Endothelial cell of umbilical vein (primary cell): ENCODE measurements around the gene PLEKHA7.

ENCODE experiments used
- CTCF ChIP-seq, 2 donors: IDR thresholded peaks; 1 replicate in 1 of 2; 2 replicates in 1 of 2; pipeline ENCODE4 v1.5.1; 2011; ENCODE audit warnings: low read length in 2 of 2, mild to moderate bottlenecking in 2 of 2, moderate library complexity in 2 of 2, control low read depth in 1 of 2, inconsistent platforms in 1 of 2, low read depth in 1 of 2; ENCODE audit not compliant: insufficient read depth in 1 of 2; ENCODE audit errors: extremely low read depth in 1 of 2
- EZH2 ChIP-seq: IDR thresholded peaks from 2 replicates; pipeline ENCODE4 v1.6.1; 2012; ENCODE audit warnings: borderline replicate concordance, low read depth, mild to moderate bottlenecking, moderate library complexity, low read length, inconsistent platforms; ENCODE audit not compliant: severe bottlenecking
- MAX ChIP-seq: IDR thresholded peaks from 2 replicates; pipeline ENCODE4 v1.6.1; 2011; ENCODE audit not compliant: insufficient read depth, insufficient read length
- MYC ChIP-seq: IDR thresholded peaks from one replicate; pipeline ENCODE4 v1.6.1; 2011; ENCODE audit warnings: mild to moderate bottlenecking, low read depth, low read length
- POLR2A ChIP-seq: IDR thresholded peaks from 2 replicates; pipeline ENCODE4 v1.6.1; 2012; ENCODE audit warnings: low read depth, mild to moderate bottlenecking, control low read depth, low read length
- POLR2AphosphoS5 ChIP-seq: IDR thresholded peaks from 2 replicates; pipeline ENCODE4 v1.6.1; 2012; ENCODE audit warnings: low read depth, mild to moderate bottlenecking, control low read depth, low read length, moderate library complexity; ENCODE audit not compliant: insufficient read depth

GRCh38 chr11:16832193-16832539 lies 182.0 kb downstream of the PLEKHA7 start:
- TF ChIP-seq CTCF (IDR thresholded peaks at IDR 0.05; ENCODE audit: extremely low read depth in 1 of 2, insufficient read depth in 1 of 2, low read depth in 1 of 2, low read length in 2 of 2): no peak
- TF ChIP-seq MAX: no peak
- TF ChIP-seq POLR2A: no peak
- TF ChIP-seq EZH2: no peak
- no peak for TF ChIP-seq MYC
- no peak for TF ChIP-seq POLR2AphosphoS5
